ENCODE measurements around the gene SREBF2. TPM values are rescaled to one million over a fixed set of nuclear protein-coding genes. Genes with fewer than 3 reads are reported as not detected.
"Not testable (repeated sequence)": the region's sequence is repeated elsewhere in the genome, so short reads cannot be mapped to it uniquely, and the experiment has no call there.

SREBF2 gene
- total RNA-seq, 1 experiment from 2014 or later: 159 TPM

GRCh38 chr22:41946629-41947423, 113.9 kb downstream of the SREBF2 start, which contains the start of gene CENPM:
TSS of gene CENPM (minus strand) at chr22:41947152. CDS start at chr22:41947076, 76 bp downstream.
- Histone ChIP-seq H3K4me2 (ENCODE audit: low read depth, low read length, poor library complexity, severe bottlenecking) (peak within 1 kb of the TSS; percentile 88), H3K4me1 (ENCODE audit: low read length) (peaks cover 77% of the 10 kb centered on the region), H3K36me3 (ENCODE audit: insufficient read depth, low read length) (peaks cover 20% of the 10 kb centered on the region), H3K27ac (ENCODE audit: low read length) (peak within 1 kb of the TSS; percentile 99), H3K79me2 (ENCODE audit: low read length) (peaks cover 19% of the 10 kb centered on the region), H3K27me3 (ENCODE audit: low read length) (no peaks in the 10 kb centered on the region), H4K20me1 (ENCODE audit: insufficient read depth, low read depth, low read length) (no peaks in the 10 kb centered on the region), H3K9ac (ENCODE audit: low read length) (peak within 1 kb of the TSS; percentile 91), H3K4me3 (ENCODE audit: low read length) (peak within 1 kb of the TSS; percentile 91), H3K9me3 (ENCODE audit: low read length) (no peaks in the 10 kb centered on the region), H3K9me2 (replicated peaks; ENCODE audit: insufficient read depth, low read length) (no peaks in the 10 kb centered on the region), H2AFZ (ENCODE audit: low read length) (no peak within 1 kb of the TSS)
- peak; percentile 98 for DNase-seq

GRCh38 chr22:41947424-41948080, 114.6 kb downstream of the SREBF2 start:
- H3K9ac ChIP-seq (ENCODE audit: low read length): peak overlapping the region; percentile 91
- H3K36me3 ChIP-seq (ENCODE audit: insufficient read depth, low read length): peaks cover 17% of the 10 kb centered on the region
- no peaks in the 10 kb centered on the region for H3K27me3 ChIP-seq (ENCODE audit: low read length)
- peak overlapping the region; percentile 88 for H3K4me2 ChIP-seq (ENCODE audit: low read depth, low read length, poor library complexity, severe bottlenecking)
- peak overlapping the region; percentile 91 for H3K4me3 ChIP-seq (ENCODE audit: low read length)
- peaks cover 19% of the 10 kb centered on the region for H3K79me2 ChIP-seq (ENCODE audit: low read length)
- no peak overlapping the region for H2AFZ ChIP-seq (ENCODE audit: low read length)
- H3K27ac ChIP-seq (ENCODE audit: low read length): peak overlapping the region; percentile 99
- DNase-seq: peak; percentile 57
- peaks cover 81% of the 10 kb centered on the region for H3K4me1 ChIP-seq (ENCODE audit: low read length)
- H4K20me1 ChIP-seq (ENCODE audit: insufficient read depth, low read depth, low read length): no peaks in the 10 kb centered on the region
- no peaks in the 10 kb centered on the region for H3K9me3 ChIP-seq (ENCODE audit: low read length)
- no peaks in the 10 kb centered on the region for H3K9me2 ChIP-seq (replicated peaks; ENCODE audit: insufficient read depth, low read length)

GRCh38 chr22:41948142-41948541, 115.2 kb downstream of the SREBF2 start:
- Histone ChIP-seq H3K79me2 (ENCODE audit: low read length) (peaks cover 19% of the 10 kb centered on the region), H3K27me3 (ENCODE audit: low read length) (no peaks in the 10 kb centered on the region), H4K20me1 (ENCODE audit: insufficient read depth, low read depth, low read length) (no peaks in the 10 kb centered on the region), H3K4me1 (ENCODE audit: low read length) (peaks cover 83% of the 10 kb centered on the region), H3K36me3 (ENCODE audit: insufficient read depth, low read length) (peaks cover 13% of the 10 kb centered on the region), H3K9me3 (ENCODE audit: low read length) (no peaks in the 10 kb centered on the region), H3K4me2 (ENCODE audit: low read depth, low read length, poor library complexity, severe bottlenecking) (peak overlapping the region; percentile 88), H3K9ac (ENCODE audit: low read length) (peak overlapping the region; percentile 91), H3K4me3 (ENCODE audit: low read length) (peak overlapping the region; percentile 91; the same call in 1 of the 2 replicates), H3K9me2 (replicated peaks; ENCODE audit: insufficient read depth, low read length) (no peaks in the 10 kb centered on the region), H2AFZ (ENCODE audit: low read length) (no peak overlapping the region), H3K27ac (ENCODE audit: low read length) (peak overlapping the region; percentile 99)
- DNase-seq: no peak

- H4K20me1 ChIP-seq (ENCODE audit: insufficient read depth, low read depth, low read length); H3K36me3 ChIP-seq (ENCODE audit: insufficient read depth, low read length); H2AFZ ChIP-seq (ENCODE audit: low read length); H3K9me3 ChIP-seq (ENCODE audit: low read length); H3K27me3 ChIP-seq (ENCODE audit: low read length); DNase-seq; H3K9me2 ChIP-seq (replicated peaks; ENCODE audit: insufficient read depth, low read length): not testable (repeated sequence)
- Histone ChIP-seq H3K4me3 (ENCODE audit: low read length) (peak overlapping the region; percentile 91), H3K79me2 (ENCODE audit: low read length) (peaks cover 19% of the 10 kb centered on the region), H3K27ac (ENCODE audit: low read length) (peak overlapping the region; percentile 99), H3K4me1 (ENCODE audit: low read length) (peaks cover 82% of the 10 kb centered on the region), H3K4me2 (ENCODE audit: low read depth, low read length, poor library complexity, severe bottlenecking) (peak overlapping the region; percentile 69), H3K9ac (ENCODE audit: low read length) (peak overlapping the region; percentile 91)
These were observed 116.0 kb downstream of the SREBF2 start for GRCh38 chr22:41948928-41949296.

GRCh38 chr22:41949297-41949965, 116.5 kb downstream of the SREBF2 start:
- Histone ChIP-seq H3K9me3 (ENCODE audit: low read length) (no peaks in the 10 kb centered on the region), H3K79me2 (ENCODE audit: low read length) (peaks cover 19% of the 10 kb centered on the region), H3K4me1 (ENCODE audit: low read length) (peaks cover 82% of the 10 kb centered on the region), H3K27me3 (ENCODE audit: low read length) (no peaks in the 10 kb centered on the region), H3K9me2 (replicated peaks; ENCODE audit: insufficient read depth, low read length) (no peaks in the 10 kb centered on the region), H2AFZ (ENCODE audit: low read length) (0 out of 2 replicates have a peak overlapping the region, but pooled peaks have one; percentile 7), H4K20me1 (ENCODE audit: insufficient read depth, low read depth, low read length) (no peaks in the 10 kb centered on the region), H3K9ac (ENCODE audit: low read length) (peak overlapping the region; percentile 91), H3K4me3 (ENCODE audit: low read length) (peak overlapping the region; percentile 60), H3K4me2 (ENCODE audit: low read depth, low read length, poor library complexity, severe bottlenecking) (peak overlapping the region; percentile 69), H3K36me3 (ENCODE audit: insufficient read depth, low read length) (peaks cover 7% of the 10 kb centered on the region), H3K27ac (ENCODE audit: low read length) (peak overlapping the region; percentile 99)
- peak; percentile 92 for DNase-seq

GRCh38 chr22:41951898-41952474, 119.1 kb downstream of the SREBF2 start, which contains the start of gene SMIM45:
TSS of gene SMIM45 (plus strand) at chr22:41952150.
- Histone ChIP-seq H3K9me3 (ENCODE audit: low read length) (no peaks in the 10 kb centered on the region), H2AFZ (ENCODE audit: low read length) (no peak within 1 kb of the TSS), H3K27ac (ENCODE audit: low read length) (peak within 1 kb of the TSS; percentile 99), H3K4me2 (ENCODE audit: low read depth, low read length, poor library complexity, severe bottlenecking) (peak within 1 kb of the TSS; percentile 69), H3K4me1 (ENCODE audit: low read length) (peaks cover 78% of the 10 kb centered on the region), H3K36me3 (ENCODE audit: insufficient read depth, low read length) (no peaks in the 10 kb centered on the region), H3K9me2 (replicated peaks; ENCODE audit: insufficient read depth, low read length) (no peaks in the 10 kb centered on the region), H4K20me1 (ENCODE audit: insufficient read depth, low read depth, low read length) (no peaks in the 10 kb centered on the region), H3K4me3 (ENCODE audit: low read length) (peak within 1 kb of the TSS; percentile 63), H3K9ac (ENCODE audit: low read length) (peak within 1 kb of the TSS; percentile 91), H3K27me3 (ENCODE audit: low read length) (no peaks in the 10 kb centered on the region), H3K79me2 (ENCODE audit: low read length) (no peaks in the 10 kb centered on the region)
- DNase-seq: peak; percentile 95

- Histone ChIP-seq H3K27ac (ENCODE audit: low read length) (peak overlapping the region; percentile 99), H3K4me1 (ENCODE audit: low read length) (peaks cover 75% of the 10 kb centered on the region), H3K9me2 (replicated peaks; ENCODE audit: insufficient read depth, low read length) (no peaks in the 10 kb centered on the region), H3K4me3 (ENCODE audit: low read length) (peak overlapping the region; percentile 63), H4K20me1 (ENCODE audit: insufficient read depth, low read depth, low read length) (no peaks in the 10 kb centered on the region), H3K36me3 (ENCODE audit: insufficient read depth, low read length) (no peaks in the 10 kb centered on the region), H3K79me2 (ENCODE audit: low read length) (no peaks in the 10 kb centered on the region), H3K27me3 (ENCODE audit: low read length) (no peaks in the 10 kb centered on the region), H3K9ac (ENCODE audit: low read length) (peak overlapping the region; percentile 91), H2AFZ (ENCODE audit: low read length) (no peak overlapping the region), H3K4me2 (ENCODE audit: low read depth, low read length, poor library complexity, severe bottlenecking) (peak overlapping the region; percentile 69), H3K9me3 (ENCODE audit: low read length) (no peaks in the 10 kb centered on the region)
- peak; percentile 54 for DNase-seq
These were observed 119.8 kb downstream of the SREBF2 start for GRCh38 chr22:41952713-41953112.

All from Karpas-422 (cell line).